Measurements from ENCODE around the gene DHX8.
"Not testable (repeated sequence)": the region's sequence is repeated elsewhere in the genome, so short reads cannot be mapped to it uniquely, and the experiment has no call there.

DHX8 gene

DNA sequence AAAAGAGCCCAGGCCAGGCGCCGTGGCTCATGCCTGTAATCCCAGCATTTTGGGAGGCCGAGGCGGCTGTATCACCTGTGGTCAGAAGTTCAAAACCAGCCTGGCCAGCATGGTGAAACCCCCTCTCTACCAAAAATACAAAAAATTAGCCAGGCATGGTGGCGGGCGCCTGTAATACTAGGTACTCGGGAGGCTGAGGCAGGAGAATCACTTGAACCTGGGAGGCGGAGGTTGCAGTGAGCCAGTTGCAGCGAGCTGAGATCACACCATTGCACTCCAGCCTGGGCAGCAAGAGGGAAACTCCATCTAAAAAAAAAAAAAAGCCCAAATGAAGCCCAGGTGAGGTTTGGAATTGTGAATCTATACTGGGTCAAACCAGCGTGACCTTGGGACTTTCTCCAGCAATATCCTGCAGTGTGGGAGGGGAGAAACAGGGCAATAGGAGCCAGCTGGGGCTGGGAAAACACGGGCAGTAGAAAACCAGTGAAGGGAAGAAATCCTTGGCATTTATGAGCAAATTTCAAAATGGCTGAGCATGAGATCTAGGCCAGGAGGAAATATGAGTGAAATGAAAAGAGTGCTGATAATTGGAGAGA is 8.2 kb upstream of the DHX8 start:
- no peak overlapping the region for H3K4me3 ChIP-seq (ENCODE audit: low read depth, low read length)
- TF ChIP-seq, protein P1, sequence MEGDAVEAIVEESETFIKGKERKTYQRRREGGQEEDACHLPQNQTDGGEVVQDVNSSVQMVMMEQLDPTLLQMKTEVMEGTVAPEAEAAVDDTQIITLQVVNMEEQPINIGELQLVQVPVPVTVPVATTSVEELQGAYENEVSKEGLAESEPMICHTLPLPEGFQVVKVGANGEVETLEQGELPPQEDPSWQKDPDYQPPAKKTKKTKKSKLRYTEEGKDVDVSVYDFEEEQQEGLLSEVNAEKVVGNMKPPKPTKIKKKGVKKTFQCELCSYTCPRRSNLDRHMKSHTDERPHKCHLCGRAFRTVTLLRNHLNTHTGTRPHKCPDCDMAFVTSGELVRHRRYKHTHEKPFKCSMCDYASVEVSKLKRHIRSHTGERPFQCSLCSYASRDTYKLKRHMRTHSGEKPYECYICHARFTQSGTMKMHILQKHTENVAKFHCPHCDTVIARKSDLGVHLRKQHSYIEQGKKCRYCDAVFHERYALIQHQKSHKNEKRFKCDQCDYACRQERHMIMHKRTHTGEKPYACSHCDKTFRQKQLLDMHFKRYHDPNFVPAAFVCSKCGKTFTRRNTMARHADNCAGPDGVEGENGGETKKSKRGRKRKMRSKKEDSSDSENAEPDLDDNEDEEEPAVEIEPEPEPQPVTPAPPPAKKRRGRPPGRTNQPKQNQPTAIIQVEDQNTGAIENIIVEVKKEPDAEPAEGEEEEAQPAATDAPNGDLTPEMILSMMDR (IDR thresholded peaks at IDR 0.05; ENCODE audit: low read depth, low read length), result no peak

DNA sequence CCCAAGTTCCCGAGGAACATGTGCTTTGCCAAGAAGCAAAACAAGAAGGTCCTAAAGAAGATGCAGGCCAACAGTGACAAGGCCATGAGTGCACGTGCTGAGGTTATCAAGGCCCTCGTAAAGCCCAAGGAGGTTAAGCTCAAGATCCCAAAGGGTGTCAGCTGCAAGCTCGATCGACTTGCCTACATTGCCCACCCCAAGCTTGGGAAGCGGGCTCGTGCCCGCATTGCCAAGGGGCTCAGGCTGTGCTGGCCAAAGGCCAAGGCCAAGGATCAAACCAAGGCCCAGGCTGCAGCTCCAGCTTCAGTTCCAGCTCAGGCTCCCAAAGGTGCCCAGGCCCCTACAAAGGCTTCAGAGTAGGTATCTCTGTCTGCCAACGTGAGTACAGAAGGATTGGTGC is 7.5 kb upstream of the DHX8 start:
- not testable (repeated sequence) for H3K4me3 ChIP-seq (ENCODE audit: low read depth, low read length)

DNA sequence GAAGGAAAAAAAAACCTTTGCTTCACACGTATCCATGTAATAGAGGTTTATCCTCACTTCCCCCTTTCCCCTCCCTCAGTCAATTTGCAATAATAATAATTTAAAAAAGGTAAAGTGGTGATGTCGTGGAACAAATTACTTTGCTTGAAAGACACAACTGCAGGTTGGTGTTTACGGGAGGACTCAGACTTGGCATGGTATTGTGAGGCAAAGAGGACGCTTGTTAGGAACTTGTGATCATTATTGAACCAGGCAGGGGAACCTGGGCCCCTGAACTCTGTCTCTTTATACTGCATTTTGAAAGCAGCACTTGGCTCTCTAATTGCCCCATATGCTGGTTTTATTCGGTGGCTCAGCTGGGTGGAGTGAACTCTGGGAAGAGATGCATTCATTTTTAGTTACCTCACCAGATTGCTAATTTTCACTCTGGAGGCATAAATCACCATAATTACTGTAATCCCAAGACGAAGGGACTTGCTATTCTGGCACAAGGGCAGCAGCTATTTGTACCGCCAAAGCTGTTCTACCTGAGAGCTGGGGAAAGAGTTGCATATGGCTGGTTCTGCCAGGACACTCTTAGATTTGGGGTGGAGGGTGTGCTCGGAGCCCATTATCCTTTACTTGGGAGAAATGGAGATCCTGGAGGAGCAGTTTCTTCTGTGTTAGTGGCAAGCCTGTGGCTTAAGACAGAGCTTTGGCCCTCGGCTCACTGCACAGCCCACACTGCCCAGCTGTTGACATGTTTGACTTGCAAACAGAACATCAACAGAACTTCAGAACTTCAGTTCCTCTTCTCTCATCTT is 5.7 kb upstream of the DHX8 start:
- TF ChIP-seq, protein P1 (IDR thresholded peaks at IDR 0.05; ENCODE audit: low read depth, low read length), result no peak
- no peak overlapping the region for H3K4me3 ChIP-seq (ENCODE audit: low read depth, low read length)

DNA sequence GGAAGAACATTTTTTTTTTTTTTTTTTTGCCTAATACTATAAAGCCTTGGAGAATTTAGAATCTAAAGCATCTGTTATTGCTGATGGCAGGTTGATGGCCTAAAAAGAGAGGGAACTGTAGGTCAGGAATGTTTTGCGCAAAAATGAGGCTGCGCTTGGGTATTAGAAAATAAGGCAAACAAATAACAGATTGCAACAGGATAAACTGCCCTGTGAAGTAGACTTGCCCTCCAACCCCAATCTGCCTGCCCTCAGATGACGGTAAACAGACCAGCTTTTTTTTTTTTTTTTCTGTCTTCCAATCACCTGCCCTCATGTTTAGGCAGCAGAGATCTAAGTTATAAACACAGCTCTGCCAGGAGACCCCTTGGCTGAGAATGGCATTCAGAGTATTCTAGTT is 3.8 kb upstream of the DHX8 start:
- no peak overlapping the region for H3K4me3 ChIP-seq (ENCODE audit: low read depth, low read length)
- TF ChIP-seq, protein P1 (IDR thresholded peaks at IDR 0.05; ENCODE audit: low read depth, low read length), result no peak

DNA sequence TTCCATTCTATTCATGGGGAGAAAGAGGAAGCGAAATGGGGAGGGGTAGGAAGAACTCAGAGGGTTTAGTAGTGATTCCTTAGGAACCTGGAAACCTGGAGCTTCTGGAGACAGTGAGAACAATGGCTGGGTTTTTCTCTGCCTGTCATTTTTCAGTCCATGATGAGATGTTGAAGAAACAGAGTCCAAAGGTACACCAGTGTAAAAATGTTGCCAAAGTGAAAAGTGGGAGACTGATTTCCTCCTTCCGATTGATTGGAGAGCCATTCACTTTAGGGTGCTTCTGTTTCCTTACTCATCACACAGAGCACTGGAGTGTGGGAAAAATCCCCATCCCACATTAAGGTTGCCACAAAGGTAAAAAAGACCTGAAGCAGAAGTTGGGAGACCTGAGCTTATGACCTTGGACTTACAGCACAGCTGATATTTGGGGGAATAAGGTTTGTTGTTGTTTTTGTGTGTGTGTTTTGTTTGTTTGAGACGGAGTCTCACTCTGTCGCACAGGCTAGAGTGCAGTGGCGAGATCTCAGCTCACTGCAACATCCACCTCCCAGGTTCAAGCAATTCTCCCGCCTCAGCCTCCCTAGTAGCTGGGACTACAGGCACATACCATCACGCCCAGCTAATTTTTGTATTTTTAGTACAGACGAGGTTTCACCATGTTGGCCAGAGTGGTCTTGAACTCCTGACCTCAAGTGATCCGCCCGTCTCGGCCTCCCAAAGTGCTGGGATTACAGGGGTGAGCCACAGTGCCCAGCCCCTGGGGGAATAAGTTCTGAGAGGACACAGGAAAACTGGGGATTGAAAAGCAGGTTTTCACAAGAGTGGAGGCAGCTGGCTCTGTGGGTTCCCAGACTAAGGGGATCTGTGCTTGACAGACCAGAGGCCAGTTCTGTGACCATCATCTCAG is 1.4 kb upstream of the DHX8 start:
- TF ChIP-seq, protein P1 (IDR thresholded peaks at IDR 0.05; ENCODE audit: low read depth, low read length), result no peak
- no peak overlapping the region for H3K4me3 ChIP-seq (ENCODE audit: low read depth, low read length)

DNA sequence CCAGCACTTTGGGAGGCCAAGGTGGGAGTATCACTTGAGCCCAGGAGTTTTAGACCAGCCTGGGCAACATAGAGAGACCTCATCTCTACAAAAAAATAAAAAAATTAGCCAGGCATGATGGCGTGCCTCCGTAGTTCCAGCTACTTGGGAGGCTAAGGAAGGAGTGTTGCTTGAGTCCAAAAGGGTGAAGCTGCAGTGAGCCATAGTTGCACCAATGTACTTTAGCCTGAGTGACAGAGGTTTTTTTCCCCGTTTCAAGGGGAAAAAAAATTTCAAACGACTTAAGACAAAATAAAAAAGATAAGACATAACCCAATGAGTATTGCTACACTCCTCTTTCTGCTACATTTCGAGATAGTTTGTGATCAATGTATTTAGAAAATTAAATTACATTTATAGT is 6.8 kb downstream of the DHX8 start:
- TF ChIP-seq, protein P1 (IDR thresholded peaks at IDR 0.05; ENCODE audit: low read depth, low read length), result no peak

DNA sequence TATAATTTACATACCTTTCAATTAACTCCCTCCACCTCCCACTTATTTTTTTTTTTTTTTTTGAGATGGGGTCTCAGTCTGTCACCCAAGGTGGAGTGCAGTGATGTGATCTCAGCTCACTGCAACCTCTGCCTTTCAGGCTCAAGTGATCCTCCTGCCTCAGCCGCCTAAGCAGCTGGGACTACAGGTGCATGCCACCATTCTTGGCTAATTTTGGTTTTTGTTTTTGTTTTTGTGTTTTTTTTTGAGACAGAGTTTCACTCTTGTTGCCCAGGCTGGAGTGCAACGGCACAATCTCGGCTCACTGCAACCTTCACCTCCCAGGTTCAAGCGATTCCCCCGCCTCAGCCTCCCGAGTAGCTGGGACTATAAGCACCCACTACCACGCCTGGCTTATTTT is 25.7 kb downstream of the DHX8 start:
- H3K4me3 ChIP-seq (ENCODE audit: low read depth, low read length), result not testable (repeated sequence)

More for the DNA sequence above, 6.8 kb downstream of the DHX8 start:
- no peak overlapping the region for H3K4me3 ChIP-seq (ENCODE audit: low read depth, low read length)

DNA sequence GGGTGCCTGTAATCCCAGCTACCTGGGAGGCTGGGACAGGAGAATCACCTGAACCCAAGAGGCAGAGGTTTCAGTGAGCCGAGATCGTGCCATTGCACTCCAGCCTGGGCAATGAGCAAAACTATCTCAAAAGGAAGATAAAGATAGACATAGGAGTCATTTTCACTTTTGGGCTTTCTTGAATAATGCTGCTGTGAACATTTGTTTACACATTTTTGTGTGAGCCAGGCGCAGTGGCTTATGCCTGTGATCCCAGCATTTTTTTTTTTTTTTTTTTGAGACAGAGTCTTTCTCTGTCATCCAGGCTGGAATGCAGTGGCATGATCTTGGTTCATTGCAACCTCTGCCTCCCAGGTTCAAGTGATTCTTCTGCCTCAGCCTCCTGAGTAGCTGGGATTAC is 27.4 kb downstream of the DHX8 start:
- not testable (repeated sequence) for H3K4me3 ChIP-seq (ENCODE audit: low read depth, low read length)
